Thymus (tissue), 11 donors: ENCODE data around the gene RUBCN. TPM values are rescaled to one million over a fixed set of nuclear protein-coding genes. Genes with fewer than 3 reads are reported as not detected.
"Not testable (repeated sequence)": the region's sequence is repeated elsewhere in the genome, so short reads cannot be mapped to it uniquely, and the experiment has no call there.

Experiments used
- DNase-seq, 9 donors: peaks; one replicate each; pipeline ENCODE4 v3.0.0-alpha.2; 2013; ENCODE audit warnings: low spot score in 9 of 9, low read depth in 6 of 9, missing footprints in 1 of 9
- H3K27ac ChIP-seq, 2 donors: one replicate each; pipeline ENCODE4 v1.5.1; 2013; ENCODE audit warnings: control low read depth in 1 of 2, low read depth in 1 of 2, low read length in 1 of 2, mild to moderate bottlenecking in 1 of 2, moderate library complexity in 1 of 2
- H3K27me3 ChIP-seq, 2 donors: one replicate each; pipeline ENCODE4 v1.5.1; 2013; ENCODE audit warnings: low read length in 1 of 2; ENCODE audit not compliant: control insufficient read depth in 2 of 2, insufficient read depth in 1 of 2
- H3K36me3 ChIP-seq, 2 donors: one replicate each; pipeline ENCODE4 v1.5.1; 2013; ENCODE audit warnings: low read length in 1 of 2, mild to moderate bottlenecking in 1 of 2, moderate library complexity in 1 of 2; ENCODE audit not compliant: control insufficient read depth in 2 of 2, insufficient read depth in 2 of 2
- H3K4me1 ChIP-seq, 2 donors: one replicate each; pipeline ENCODE4 v1.5.1; 2013; ENCODE audit warnings: low read length in 2 of 2; ENCODE audit not compliant: control insufficient read depth in 2 of 2, insufficient read depth in 2 of 2
- H3K4me3 ChIP-seq, 2 donors: one replicate each; pipeline ENCODE4 v1.5.1; 2013; ENCODE audit warnings: low read length in 2 of 2, control low read depth in 1 of 2, mild to moderate bottlenecking in 1 of 2
- H3K9me3 ChIP-seq, 2 donors: one replicate each; pipeline ENCODE4 v1.5.1; 2013; ENCODE audit warnings: low read length in 1 of 2, mild to moderate bottlenecking in 1 of 2; ENCODE audit not compliant: control insufficient read depth in 2 of 2, insufficient read depth in 1 of 2
- WGBS: extraction: QIAGEN DNeasy Blood & Tissue Kit; methylation state at CpG from one replicate; pipeline ENCODE4 v1.1.7; 2013; 5-methylcytosine and 5-hydroxymethylcytosine counted together
- polyA plus RNA-seq: library from polyadenylated mRNA; stranded (reverse); fragments of 200-250 nt; gene quantifications from one replicate; pipeline ENCODE4 v1.2.3, GENCODE V29; 2013
- total RNA-seq: library from RNA; stranded (reverse); fragments of 120-200 nt; gene quantifications from one replicate; pipeline ENCODE4 v1.2.4, GENCODE V29; 2013
- donor health status: healthy.

RUBCN gene
- total and polyA plus RNA-seq, 2 donors = 5.9 to 12.0 TPM

DNA sequence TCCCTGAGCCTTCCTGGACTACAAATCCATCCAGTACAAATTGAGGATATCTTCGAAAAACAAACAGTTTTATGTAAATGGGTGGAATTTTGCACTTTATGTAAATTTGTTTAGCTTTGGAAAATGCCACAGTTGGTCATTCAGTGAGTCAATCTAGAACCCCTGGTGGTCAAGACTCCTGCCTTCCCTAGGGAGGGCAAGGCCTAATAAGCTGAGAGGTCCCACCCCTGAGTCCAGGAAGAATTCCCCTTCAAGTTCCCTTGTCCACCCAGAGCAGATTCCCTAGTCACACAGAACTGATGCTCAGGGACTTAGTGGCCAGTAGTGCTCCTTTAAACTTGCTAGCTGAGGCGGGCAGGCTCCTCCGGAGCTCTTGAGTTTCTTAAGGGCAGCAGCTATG, 6.1 kb upstream of the RUBCN start:
- Histone ChIP-seq H3K4me3 (no peak overlapping the region), H3K36me3 (no peaks in the 10 kb centered on the region), H3K9me3 (no peaks in the 10 kb centered on the region), H3K27ac (no peak overlapping the region), H3K27me3 (no peaks in the 10 kb centered on the region), H3K4me1 (peaks cover 0 to 3% of the 10 kb centered on the region in 2 donors)
- DNase-seq = no peak
- 98% methylated on average over 3 of the region's 3 CpGs for WGBS

DNA sequence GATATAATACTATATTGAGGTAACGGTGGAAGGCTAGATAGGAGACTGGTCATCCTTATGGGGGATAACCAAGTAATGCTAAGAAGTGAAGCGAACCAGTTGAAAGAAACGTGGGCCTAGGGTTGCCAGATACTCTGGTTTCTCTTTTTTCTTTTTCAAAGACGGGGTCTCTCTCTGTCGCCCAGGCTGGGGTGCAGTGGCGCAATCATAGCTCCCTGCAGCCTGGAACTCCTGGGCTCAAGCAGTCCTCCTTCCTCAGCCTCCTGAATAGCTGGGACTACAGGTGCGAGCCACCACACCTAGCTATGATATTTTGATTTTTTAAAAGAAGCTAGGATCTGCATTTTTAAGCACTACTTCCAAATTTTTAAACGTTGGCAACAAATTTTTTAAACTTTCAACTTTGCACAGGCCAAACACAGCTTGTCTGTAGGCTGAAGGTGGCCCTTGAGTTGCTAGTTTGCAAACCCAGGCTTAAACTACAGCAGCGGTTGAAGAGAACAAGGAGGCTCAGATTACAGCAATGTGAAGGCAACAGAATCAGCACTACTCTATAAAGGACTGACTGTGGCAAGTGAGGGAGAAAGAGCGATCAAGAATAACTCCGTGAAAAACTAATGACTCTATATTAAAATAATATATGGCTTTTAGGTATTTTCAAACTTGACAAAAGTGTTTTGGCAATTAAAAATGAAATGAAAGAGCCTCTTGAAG, 1.2 kb upstream of the RUBCN start:
- peaks cover 7 to 24% of the 10 kb centered on the region in 2 donors for H3K4me1 ChIP-seq
- H3K4me3 ChIP-seq = peak overlapping the region; percentile 79 to 88
- H3K9me3 ChIP-seq = no peaks in the 10 kb centered on the region
- no peaks in the 10 kb centered on the region for H3K27me3 ChIP-seq
- DNase-seq = no peak
- no peaks in the 10 kb centered on the region for H3K36me3 ChIP-seq
- H3K27ac ChIP-seq = no peak overlapping the region
- 83% methylated on average over 11 of the region's 11 CpGs for WGBS

DNA sequence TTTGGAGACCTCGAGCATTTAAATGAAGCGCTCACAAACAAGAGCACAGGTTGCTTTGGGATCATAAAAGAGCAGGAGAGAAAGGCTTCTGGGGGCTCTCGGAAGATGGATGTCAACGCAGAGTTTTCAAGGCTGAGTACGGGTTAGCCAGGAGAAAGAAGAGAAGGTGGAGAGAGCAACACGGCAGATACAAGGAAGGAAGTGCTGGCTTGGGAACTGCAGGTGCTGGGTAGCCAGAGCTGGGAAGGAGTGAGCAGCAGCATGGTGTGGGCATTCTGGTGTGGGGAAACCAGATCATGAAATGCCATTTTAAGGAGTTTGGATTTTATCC, 580 bp upstream of the RUBCN start:
- DNase-seq = no peak
- Histone ChIP-seq H3K27ac (peak overlapping the region; percentile 83), H3K4me1 (peaks cover 7 to 24% of the 10 kb centered on the region in 2 donors), H3K9me3 (no peaks in the 10 kb centered on the region), H3K36me3 (no peaks in the 10 kb centered on the region), H3K4me3 (peak overlapping the region; percentile 79 to 88), H3K27me3 (no peaks in the 10 kb centered on the region)
- under 1% methylated on average over 6 of the region's 6 CpGs for WGBS

DNA sequence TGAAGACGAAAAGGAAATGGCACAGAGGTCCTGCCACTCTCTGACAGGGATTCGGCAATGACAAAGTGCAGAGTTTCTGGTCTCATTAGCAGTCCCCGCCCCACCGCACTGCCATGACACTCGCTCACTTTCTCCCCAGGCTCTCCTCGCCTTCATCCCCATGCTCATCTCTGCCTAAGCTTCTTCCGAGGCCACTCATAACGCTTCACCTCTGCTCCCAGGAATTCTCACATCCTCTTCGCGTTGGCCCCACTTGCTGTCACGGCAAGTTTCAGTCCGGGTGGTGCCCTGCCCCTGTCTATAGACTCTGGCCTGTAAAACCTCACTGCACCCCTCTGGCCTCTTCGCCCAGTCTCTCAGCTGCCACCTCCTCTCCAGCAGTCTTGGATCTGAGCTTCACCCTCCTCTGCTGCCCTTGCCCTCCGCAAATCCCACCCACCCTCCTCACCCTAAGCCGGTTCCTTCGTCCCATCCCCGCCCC, 654 bp downstream of the RUBCN start:
- H3K4me3 ChIP-seq = peak overlapping the region; percentile 79 to 88

DNA sequence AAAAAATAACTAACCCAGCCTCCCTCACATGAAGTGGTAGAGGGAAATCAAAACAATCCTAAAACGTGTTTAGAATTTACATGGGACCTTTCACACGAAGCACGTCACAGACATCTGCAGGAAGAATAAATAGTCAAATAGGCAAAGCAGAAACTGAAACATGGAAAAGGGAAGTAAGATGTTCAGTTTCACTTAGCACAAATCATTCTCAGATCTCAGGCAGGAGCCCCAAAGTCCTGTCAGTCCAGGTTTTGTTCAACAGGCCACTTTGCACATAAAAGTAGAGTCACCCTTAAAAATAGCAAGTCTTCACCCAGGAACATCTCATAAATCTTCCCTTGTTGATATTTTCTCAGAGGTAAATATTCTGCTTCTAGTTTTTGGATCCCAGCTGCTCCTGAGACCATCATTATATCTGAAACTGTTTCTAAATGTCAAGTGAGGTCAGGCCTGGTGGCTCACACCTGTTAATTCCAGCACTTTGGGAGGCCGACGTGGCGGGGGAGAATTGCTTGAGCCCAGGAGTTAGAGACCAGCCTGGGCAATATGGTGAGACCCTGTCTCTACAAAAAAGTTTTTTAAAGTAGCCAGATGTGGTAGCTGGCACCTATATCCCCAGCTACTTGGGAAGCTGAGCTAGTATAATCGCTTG, 1.9 kb downstream of the RUBCN start:
- H3K27me3 ChIP-seq = no peaks in the 10 kb centered on the region
- peaks cover 7 to 29% of the 10 kb centered on the region in 2 donors for H3K4me1 ChIP-seq
- H3K9me3 ChIP-seq = no peaks in the 10 kb centered on the region
- no peak for DNase-seq
- WGBS = 66% methylated on average over 7 of the region's 7 CpGs
- H3K4me3 ChIP-seq = no peak overlapping the region
- no peaks in the 10 kb centered on the region for H3K36me3 ChIP-seq
- H3K27ac ChIP-seq = peak overlapping the region in 1 of 2 donors; percentile 41

More for the DNA sequence above, 654 bp downstream of the RUBCN start:
- Histone ChIP-seq H3K36me3 (no peaks in the 10 kb centered on the region), H3K4me1 (peaks cover 7 to 24% of the 10 kb centered on the region in 2 donors), H3K9me3 (no peaks in the 10 kb centered on the region), H3K27ac (peak overlapping the region in 1 of 2 donors; percentile 81), H3K27me3 (no peaks in the 10 kb centered on the region)
- 5% methylated on average over 17 of the region's 17 CpGs for WGBS
- DNase-seq = peak in 4 of 9 donors; percentile 10 to 48 (median 20)

DNA sequence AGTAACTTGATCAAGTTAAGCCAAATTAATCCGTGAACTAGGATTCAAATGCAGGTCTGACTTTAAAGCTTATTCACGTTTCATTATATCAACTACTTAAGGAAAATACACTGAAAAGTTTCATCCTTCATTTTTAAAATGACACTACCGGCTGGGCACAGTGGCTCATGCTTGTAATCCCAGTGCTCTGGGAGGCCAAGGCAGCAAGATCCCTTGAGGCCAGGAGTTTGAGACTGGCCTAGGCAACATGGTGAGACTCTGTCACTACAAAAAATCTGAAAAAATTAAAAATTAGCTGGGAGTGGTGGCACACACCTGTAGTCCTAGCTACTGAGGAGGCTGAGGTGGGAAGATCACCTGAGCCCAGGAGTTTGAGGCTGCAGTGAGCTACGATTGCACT, 3.7 kb downstream of the RUBCN start:
- 98% methylated on average over 4 of the region's 4 CpGs for WGBS
- peaks cover 7 to 29% of the 10 kb centered on the region in 2 donors for H3K4me1 ChIP-seq
- no peak overlapping the region for H3K4me3 ChIP-seq
- H3K9me3 ChIP-seq = no peaks in the 10 kb centered on the region
- no peaks in the 10 kb centered on the region for H3K36me3 ChIP-seq
- no peak overlapping the region for H3K27ac ChIP-seq
- no peak for DNase-seq
- H3K27me3 ChIP-seq = no peaks in the 10 kb centered on the region

DNA sequence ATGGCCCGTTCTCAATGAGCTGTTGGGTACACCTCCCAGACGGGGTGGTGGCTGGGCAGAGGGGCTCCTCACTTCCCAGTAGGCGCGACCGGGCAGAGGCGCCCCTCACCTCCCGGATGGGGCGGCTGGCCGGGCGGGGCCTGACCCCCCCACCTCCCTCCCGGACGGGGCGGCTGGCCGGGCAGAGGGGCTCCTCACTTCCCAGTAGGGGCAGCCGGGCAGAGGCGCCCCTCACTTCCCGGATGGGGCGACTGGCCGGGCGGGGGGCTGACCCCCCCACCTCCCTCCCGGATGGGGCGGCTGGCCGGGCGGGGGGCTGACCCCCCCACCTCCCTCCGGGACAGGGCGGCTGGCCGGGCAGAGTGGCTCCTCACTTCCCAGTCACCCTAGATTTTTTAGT, 5.2 kb downstream of the RUBCN start:
- H3K4me1 ChIP-seq = peaks cover 2 to 19% of the 10 kb centered on the region in 2 donors
- not testable (repeated sequence) for H3K36me3 ChIP-seq, H3K27ac ChIP-seq, H3K9me3 ChIP-seq, H3K27me3 ChIP-seq, DNase-seq, H3K4me3 ChIP-seq
- WGBS = 97% methylated on average over 27 of the region's 27 CpGs

DNA sequence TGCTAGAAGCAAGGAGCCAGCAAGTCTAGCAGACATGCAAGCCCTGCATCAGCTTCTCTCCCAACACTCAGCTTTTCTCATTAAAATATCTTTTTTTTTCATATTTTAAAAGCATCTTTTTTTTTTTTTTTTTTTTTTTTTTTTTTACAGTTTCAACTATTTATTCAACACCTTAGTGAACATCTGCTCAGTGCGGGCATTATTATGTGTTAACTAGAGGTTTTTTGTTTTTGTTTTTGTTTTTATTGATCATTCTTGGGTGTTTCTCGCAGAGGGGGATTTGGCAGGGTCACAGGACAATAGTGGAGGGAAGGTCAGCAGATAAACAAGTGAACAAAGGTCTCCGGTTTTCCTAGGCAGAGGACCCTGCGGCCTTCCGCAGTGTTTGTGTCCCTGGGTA, 5.9 kb downstream of the RUBCN start:
- not testable (repeated sequence) for H3K9me3 ChIP-seq, H3K27me3 ChIP-seq, H3K36me3 ChIP-seq, DNase-seq, H3K4me3 ChIP-seq, H3K27ac ChIP-seq
- peaks cover 2 to 14% of the 10 kb centered on the region in 2 donors for H3K4me1 ChIP-seq
- 98% methylated on average over 2 of the region's 5 CpGs for whole genome bisulfite sequencing

DNA sequence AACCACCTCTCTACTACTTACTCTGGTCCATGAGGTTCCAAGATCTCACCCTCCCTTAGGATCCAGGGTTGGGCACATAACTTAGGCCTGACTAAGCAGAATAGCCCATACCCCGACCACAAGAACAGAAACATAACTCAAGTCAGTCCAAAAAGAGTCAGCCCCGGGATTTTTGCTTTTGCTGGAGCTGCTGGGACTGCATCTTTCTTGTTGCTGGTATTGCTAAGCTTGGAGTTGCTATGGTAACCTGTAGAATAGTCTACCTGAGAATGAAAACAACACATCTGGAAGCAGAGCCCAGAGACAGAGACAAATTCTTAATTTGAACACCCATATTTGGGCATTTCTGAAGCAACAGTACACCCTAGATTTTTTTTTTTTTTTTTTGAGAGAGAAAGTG, 6.5 kb downstream of the RUBCN start:
- H3K27ac ChIP-seq = peak overlapping the region in 1 of 2 donors; percentile 46
- no peaks in the 10 kb centered on the region for H3K36me3 ChIP-seq
- WGBS = 89% methylated on average over 2 of the region's 2 CpGs
- H3K9me3 ChIP-seq = no peaks in the 10 kb centered on the region
- DNase-seq = peak in 1 of 9 donors; percentile 35
- no peaks in the 10 kb centered on the region for H3K27me3 ChIP-seq
- peaks cover 2 to 9% of the 10 kb centered on the region in 2 donors for H3K4me1 ChIP-seq
- H3K4me3 ChIP-seq = no peak overlapping the region
